GM12892 (cell line): ENCODE results near the gene PATJ.

Source experiments
- POLR2A ChIP-seq: IDR thresholded peaks from 2 replicates; pipeline ENCODE4 v1.6.1; 2011; ENCODE audit warnings: low read depth, low read length, control low read depth
- POLR2AphosphoS5 ChIP-seq: IDR thresholded peaks from 2 replicates; pipeline ENCODE4 v1.6.1; 2011; ENCODE audit warnings: low read depth, low read length, control low read depth
- TAF1 ChIP-seq: IDR thresholded peaks from 2 replicates; pipeline ENCODE4 v1.6.1; 2011; ENCODE audit warnings: low read depth, mild to moderate bottlenecking, control low read depth, low read length, borderline replicate concordance

DNA sequence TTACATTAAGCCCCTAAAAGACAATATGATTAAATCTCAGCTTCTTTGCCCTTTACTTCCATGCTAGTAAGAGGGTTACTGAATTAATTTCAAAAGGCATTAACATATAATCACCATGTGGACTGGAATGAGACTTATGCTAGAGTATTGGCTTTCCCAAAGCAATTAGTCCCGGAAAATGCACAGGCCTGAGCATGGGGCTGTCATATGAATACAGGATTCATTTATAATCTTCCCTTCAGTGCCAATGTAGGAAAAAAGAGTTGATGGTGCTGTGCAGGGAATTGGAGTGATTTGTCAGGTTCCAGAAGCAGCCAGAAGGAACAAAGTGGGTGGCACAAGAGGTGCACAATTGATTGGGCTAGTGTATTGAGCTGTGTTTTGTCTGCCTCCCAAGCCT lies 253.4 kb downstream of the PATJ start:
- TF ChIP-seq POLR2A (no peak), TAF1 (no peak), POLR2AphosphoS5 (no peak)
